ENCODE measurements around the gene APAF1. TPM values are rescaled to one million over a fixed set of nuclear protein-coding genes. Genes with fewer than 3 reads are reported as not detected.

The APAF1 gene
- total RNA-seq, 4 donors from 2014 or later, result 9.1 to 10.9 (median 10.0) TPM

DNA sequence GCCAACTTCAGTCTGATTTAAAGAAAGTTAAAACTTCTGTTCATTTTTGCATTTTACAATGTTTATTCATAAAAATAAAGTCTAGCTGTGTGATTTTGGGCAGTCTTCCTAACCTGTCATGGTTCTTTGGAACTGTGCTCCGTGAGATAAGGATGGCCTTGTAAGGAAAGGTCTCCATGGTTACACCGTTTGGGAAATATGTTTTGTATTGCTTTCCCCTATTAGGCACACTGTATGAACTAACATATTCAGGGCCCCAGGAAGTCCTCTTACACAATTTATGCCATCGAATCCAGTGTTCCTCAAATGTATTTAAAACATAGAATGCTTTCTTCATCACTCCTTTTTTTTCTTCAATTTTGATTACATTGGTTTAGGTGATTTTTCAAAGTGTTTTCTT, 54.5 kb downstream of the APAF1 start:
- Histone ChIP-seq H3K27me3 (no peaks in the 10 kb centered on the region), H3K9me3 (no peaks in the 10 kb centered on the region), H3K4me1 (peaks cover 6 to 26% (median 25%) of the 10 kb centered on the region in 4 donors), H3K27ac (replicated peaks in 1 of 4) (no peak overlapping the region), H3K4me3 (no peak overlapping the region), H3K36me3 (peaks cover 0 to 32% (median 14%) of the 10 kb centered on the region in 4 donors)
- DNase-seq (ENCODE audit: extremely low spot score), result no peak
- intact Hi-C loops (cut with DNase I), result loop anchor here (5.0 kb wide), 1 partner anchor 303 kb away; no protein-coding TSS in a partner anchor
- no peak for TF ChIP-seq POLR2A (IDR thresholded peaks at IDR 0.05; ENCODE audit: low read depth)
- no peak for TF ChIP-seq EP300 (IDR thresholded peaks at IDR 0.05)
- TF ChIP-seq, protein P1, sequence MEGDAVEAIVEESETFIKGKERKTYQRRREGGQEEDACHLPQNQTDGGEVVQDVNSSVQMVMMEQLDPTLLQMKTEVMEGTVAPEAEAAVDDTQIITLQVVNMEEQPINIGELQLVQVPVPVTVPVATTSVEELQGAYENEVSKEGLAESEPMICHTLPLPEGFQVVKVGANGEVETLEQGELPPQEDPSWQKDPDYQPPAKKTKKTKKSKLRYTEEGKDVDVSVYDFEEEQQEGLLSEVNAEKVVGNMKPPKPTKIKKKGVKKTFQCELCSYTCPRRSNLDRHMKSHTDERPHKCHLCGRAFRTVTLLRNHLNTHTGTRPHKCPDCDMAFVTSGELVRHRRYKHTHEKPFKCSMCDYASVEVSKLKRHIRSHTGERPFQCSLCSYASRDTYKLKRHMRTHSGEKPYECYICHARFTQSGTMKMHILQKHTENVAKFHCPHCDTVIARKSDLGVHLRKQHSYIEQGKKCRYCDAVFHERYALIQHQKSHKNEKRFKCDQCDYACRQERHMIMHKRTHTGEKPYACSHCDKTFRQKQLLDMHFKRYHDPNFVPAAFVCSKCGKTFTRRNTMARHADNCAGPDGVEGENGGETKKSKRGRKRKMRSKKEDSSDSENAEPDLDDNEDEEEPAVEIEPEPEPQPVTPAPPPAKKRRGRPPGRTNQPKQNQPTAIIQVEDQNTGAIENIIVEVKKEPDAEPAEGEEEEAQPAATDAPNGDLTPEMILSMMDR (IDR thresholded peaks at IDR 0.05), result no peak
- 18% methylated on average over 3 of the region's 3 CpGs for WGBS

DNA sequence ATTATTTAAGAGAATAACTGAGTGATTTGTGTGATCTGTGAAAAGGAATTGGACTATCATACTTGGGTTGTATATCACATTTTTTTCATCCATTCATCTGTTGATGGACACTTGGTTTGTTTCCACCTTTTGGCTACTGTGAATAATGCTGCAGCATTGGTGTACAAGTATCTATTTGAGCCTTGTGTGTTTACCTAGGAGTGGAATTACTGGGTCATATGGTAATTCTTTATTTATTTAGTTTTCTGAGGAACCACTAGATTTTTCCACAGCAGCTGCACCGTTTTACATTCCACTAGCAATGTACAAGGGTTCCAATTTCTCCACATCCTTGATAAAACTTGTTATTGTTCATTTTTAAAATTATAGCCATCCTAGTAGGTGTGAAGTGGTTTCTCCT, 56.1 kb downstream of the APAF1 start:
- TF ChIP-seq POLR2AphosphoS5 (IDR thresholded peaks at IDR 0.05) (no peak), POLR2A (IDR thresholded peaks at IDR 0.05; ENCODE audit: low read depth) (no peak), EP300 (IDR thresholded peaks at IDR 0.05) (no peak)
- TF ChIP-seq, protein P1 (IDR thresholded peaks at IDR 0.05), result no peak
- H3K4me1 ChIP-seq, result peaks cover 6 to 26% (median 25%) of the 10 kb centered on the region in 4 donors
- peaks cover 0 to 25% (median 6%) of the 10 kb centered on the region in 4 donors for H3K36me3 ChIP-seq
- H3K27me3 ChIP-seq, result no peaks in the 10 kb centered on the region
- no peak for DNase-seq (ENCODE audit: extremely low spot score)
- intact Hi-C loops (cut with DNase I), result no loop called here
- no peak overlapping the region for H3K27ac ChIP-seq (replicated peaks in 1 of 4)
- H3K4me3 ChIP-seq, result no peak overlapping the region
- H3K9me3 ChIP-seq, result no peaks in the 10 kb centered on the region
- 34% methylated on average over 1 of the region's 1 CpG for WGBS

DNA sequence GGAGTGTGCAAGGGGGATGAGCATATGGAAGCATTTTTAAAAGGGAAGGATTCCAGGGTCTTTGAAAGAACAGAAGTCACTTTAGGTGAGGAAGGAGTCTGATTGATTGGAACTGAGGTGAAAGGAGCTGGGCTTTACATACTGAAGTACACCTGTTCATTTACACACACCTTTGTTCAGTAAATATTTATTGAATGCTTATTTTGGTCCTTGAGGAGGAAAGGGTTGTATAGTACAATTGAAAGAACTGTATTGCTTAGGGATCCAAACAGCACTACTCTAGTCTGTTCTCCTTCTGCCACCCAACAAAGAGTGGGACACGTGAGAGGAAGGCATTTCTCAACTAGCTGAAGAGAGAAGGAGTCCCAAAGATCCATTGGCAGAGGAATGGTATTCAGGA, 63.9 kb downstream of the APAF1 start:
- WGBS, result 100% methylated on average over 1 of the region's 1 CpG
- TF ChIP-seq, protein P1 (IDR thresholded peaks at IDR 0.05), result no peak
- TF ChIP-seq POLR2AphosphoS5 (IDR thresholded peaks at IDR 0.05), result no peak
- no peak for TF ChIP-seq EP300 (IDR thresholded peaks at IDR 0.05)
- TF ChIP-seq POLR2A (IDR thresholded peaks at IDR 0.05; ENCODE audit: low read depth), result no peak
- Histone ChIP-seq H3K4me3 (no peak overlapping the region), H3K4me1 (no peaks in the 10 kb centered on the region), H3K9me3 (no peaks in the 10 kb centered on the region), H3K27ac (replicated peaks in 1 of 4) (no peak overlapping the region), H3K27me3 (no peaks in the 10 kb centered on the region), H3K36me3 (peaks cover 14 to 76% (median 39%) of the 10 kb centered on the region in 4 donors)
- intact Hi-C loops (cut with DNase I), result no loop called here
- no peak for DNase-seq (ENCODE audit: extremely low spot score)

DNA sequence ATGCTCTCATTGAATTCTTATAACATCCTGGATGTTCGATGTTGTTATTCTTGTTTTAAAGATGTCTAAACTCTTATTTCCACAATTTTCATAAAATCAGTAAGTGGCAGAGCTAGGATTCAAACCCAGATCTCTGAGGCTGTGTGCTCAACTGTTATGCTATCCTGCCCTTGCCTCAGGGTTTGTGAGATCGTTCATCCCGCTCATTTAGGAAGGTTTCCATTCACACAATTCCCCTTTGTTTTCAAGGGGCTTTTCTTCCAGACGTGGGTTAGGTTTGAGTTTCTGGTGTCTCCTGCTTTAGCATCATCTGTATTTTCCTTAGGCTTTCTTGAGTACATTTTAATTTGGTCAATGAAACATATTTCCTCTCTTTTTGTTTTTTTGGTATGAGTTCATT, 69.3 kb downstream of the APAF1 start:
- H3K36me3 ChIP-seq, result peaks cover under 1 to 79% (median 37%) of the 10 kb centered on the region in 4 donors
- H3K27ac ChIP-seq (replicated peaks in 1 of 4), result no peak overlapping the region
- WGBS, result 89% methylated on average over 4 of the region's 4 CpGs
- no peaks in the 10 kb centered on the region for H3K9me3 ChIP-seq
- H3K4me3 ChIP-seq, result no peak overlapping the region
- intact Hi-C loops (cut with DNase I), result no loop called here
- H3K27me3 ChIP-seq, result no peaks in the 10 kb centered on the region
- DNase-seq (ENCODE audit: extremely low spot score), result no peak
- no peaks in the 10 kb centered on the region for H3K4me1 ChIP-seq
- TF ChIP-seq POLR2A (IDR thresholded peaks at IDR 0.05; ENCODE audit: low read depth) (no peak), EP300 (IDR thresholded peaks at IDR 0.05) (no peak), POLR2AphosphoS5 (IDR thresholded peaks at IDR 0.05) (no peak)
- TF ChIP-seq, protein P1 (IDR thresholded peaks at IDR 0.05), result no peak

All from esophagus muscularis mucosa (tissue), 4 donors.